NCI-H460 (cell line): Measurements from ENCODE around the gene DNMT3A. TPM values are rescaled to one million over a fixed set of nuclear protein-coding genes. Genes with fewer than 3 reads are reported as not detected.

ENCODE experiments used
- DNase-seq: peaks from one replicate; pipeline ENCODE4 v3.0.0-alpha.2; 2016; ENCODE audit warnings: low read depth; ENCODE audit errors: extremely low read depth
- total RNA-seq: library from RNA; depleted of rRNA; stranded (reverse); fragments of >200 nt; shearing (Covaris generic); gene quantifications from 2 replicates; pipeline ENCODE4 v1.2.3, GENCODE V29; 2014

The DNMT3A gene
- total RNA-seq, 1 experiment from 2014 or later, result 4.9 TPM

GRCh38 chr2:25308599-25308998 lies 33.1 kb downstream of the DNMT3A start:
- no peak for DNase-seq

- DNase-seq, result no peak
These were observed 33.7 kb downstream of the DNMT3A start for GRCh38 chr2:25307949-25308557.

GRCh38 chr2:25306777-25307368 lies 34.9 kb downstream of the DNMT3A start:
- no peak for DNase-seq

- no peak for DNase-seq
These were observed 36.0 kb downstream of the DNMT3A start for GRCh38 chr2:25305775-25306174.

GRCh38 chr2:25304826-25305596 lies 36.7 kb downstream of the DNMT3A start:
- DNase-seq, result no peak

- DNase-seq, result no peak
These were observed 37.4 kb downstream of the DNMT3A start for GRCh38 chr2:25304321-25304720.

- no peak for DNase-seq
These were observed 38.0 kb downstream of the DNMT3A start for GRCh38 chr2:25303633-25304236.

- DNase-seq, result no peak
These were observed 38.9 kb downstream of the DNMT3A start for GRCh38 chr2:25302758-25303375.

- no peak for DNase-seq
These were observed 40.0 kb downstream of the DNMT3A start for GRCh38 chr2:25301453-25302352.

GRCh38 chr2:25300001-25300400 lies 41.7 kb downstream of the DNMT3A start:
- DNase-seq, result no peak

- no peak for DNase-seq
These were observed 42.8 kb downstream of the DNMT3A start for GRCh38 chr2:25298776-25299431.

GRCh38 chr2:25297738-25298137 lies 44.0 kb downstream of the DNMT3A start:
- no peak for DNase-seq

GRCh38 chr2:25295621-25296020 lies 46.1 kb downstream of the DNMT3A start:
- DNase-seq, result no peak

GRCh38 chr2:25294573-25295462 lies 46.9 kb downstream of the DNMT3A start:
- peak; percentile 24 for DNase-seq

- DNase-seq, result no peak
These were observed 47.7 kb downstream of the DNMT3A start for GRCh38 chr2:25293958-25294562.

- DNase-seq, result no peak
These were observed 48.6 kb downstream of the DNMT3A start for GRCh38 chr2:25293145-25293544.

GRCh38 chr2:25292408-25292807 lies 49.3 kb downstream of the DNMT3A start:
- DNase-seq, result no peak
